IPS DF 19.7 (cell line): Measurements from ENCODE around the gene FUT4.
A peak's percentile ranks its signal among the peaks of the same experiment; 100 is the strongest.
"Not testable (repeated sequence)": the region's sequence is repeated elsewhere in the genome, so short reads cannot be mapped to it uniquely, and the experiment has no call there.

ENCODE experiments used
- DNase-seq: peaks from one replicate; pipeline ENCODE4 v3.0.0-alpha.2; 2013; ENCODE audit warnings: low read depth, low spot score

FUT4 gene

GRCh38 chr11:94543695-94544645 is at the start of gene FUT4:
FUT4 (plus strand) TSS chr11:94543921; CDS start chr11:94544134, 213 bp downstream.
- no peak for DNase-seq

- no peak for DNase-seq
These were observed 49.5 kb upstream of the FUT4 start for GRCh38 chr11:94494126-94494680.

GRCh38 chr11:94500181-94500580 is 43.5 kb upstream of the FUT4 start:
- DNase-seq: no peak

GRCh38 chr11:94501522-94501921 is 42.2 kb upstream of the FUT4 start:
- no peak for DNase-seq

GRCh38 chr11:94504689-94505293 is 38.9 kb upstream of the FUT4 start:
- DNase-seq: no peak

- DNase-seq: not testable (repeated sequence)
These were observed 37.2 kb upstream of the FUT4 start for GRCh38 chr11:94506513-94506912.

GRCh38 chr11:94507485-94507884 is 36.2 kb upstream of the FUT4 start:
- DNase-seq: no peak

GRCh38 chr11:94511932-94512781 is 31.6 kb upstream of the FUT4 start, which contains the start of gene C11orf97:
C11orf97 (plus strand) TSS chr11:94512461; CDS start chr11:94512529, 68 bp downstream.
- DNase-seq: peak; percentile 25

GRCh38 chr11:94513091-94513490 is 30.6 kb upstream of the FUT4 start:
- DNase-seq: no peak

GRCh38 chr11:94515398-94515797 is 28.3 kb upstream of the FUT4 start:
- no peak for DNase-seq

- DNase-seq: no peak
These were observed 27.0 kb upstream of the FUT4 start for GRCh38 chr11:94516725-94517124.

GRCh38 chr11:94518300-94518699 is 25.4 kb upstream of the FUT4 start:
- DNase-seq: no peak

- DNase-seq: no peak
These were observed 24.1 kb upstream of the FUT4 start for GRCh38 chr11:94519478-94520084.

GRCh38 chr11:94521684-94522083 is 22.0 kb upstream of the FUT4 start:
- DNase-seq: no peak

- DNase-seq: no peak
These were observed 19.4 kb upstream of the FUT4 start for GRCh38 chr11:94524341-94524740.

GRCh38 chr11:94525546-94526324 is 18.0 kb upstream of the FUT4 start:
- DNase-seq: no peak

GRCh38 chr11:94526645-94527438 is 16.9 kb upstream of the FUT4 start:
- DNase-seq: no peak

- DNase-seq: no peak
These were observed 15.2 kb upstream of the FUT4 start for GRCh38 chr11:94528551-94528950.

- no peak for DNase-seq
These were observed 11.5 kb upstream of the FUT4 start for GRCh38 chr11:94532211-94532610.

GRCh38 chr11:94533206-94533605 is 10.5 kb upstream of the FUT4 start:
- DNase-seq: no peak
